HPDE6-E6E7 (cell line): Measurements from ENCODE around the gene TOP1.
"Not testable (repeated sequence)": the region's sequence is repeated elsewhere in the genome, so short reads cannot be mapped to it uniquely, and the experiment has no call there.

ENCODE experiments used
- DNase-seq: peaks from one replicate; pipeline ENCODE4 v3.0.0; 2011; ENCODE audit warnings: missing footprints; ENCODE audit errors: extremely low spot score

TOP1 gene

GRCh38 chr20:41003936-41004294 is 24.7 kb upstream of the TOP1 start:
- DNase-seq = not testable (repeated sequence)

DNA sequence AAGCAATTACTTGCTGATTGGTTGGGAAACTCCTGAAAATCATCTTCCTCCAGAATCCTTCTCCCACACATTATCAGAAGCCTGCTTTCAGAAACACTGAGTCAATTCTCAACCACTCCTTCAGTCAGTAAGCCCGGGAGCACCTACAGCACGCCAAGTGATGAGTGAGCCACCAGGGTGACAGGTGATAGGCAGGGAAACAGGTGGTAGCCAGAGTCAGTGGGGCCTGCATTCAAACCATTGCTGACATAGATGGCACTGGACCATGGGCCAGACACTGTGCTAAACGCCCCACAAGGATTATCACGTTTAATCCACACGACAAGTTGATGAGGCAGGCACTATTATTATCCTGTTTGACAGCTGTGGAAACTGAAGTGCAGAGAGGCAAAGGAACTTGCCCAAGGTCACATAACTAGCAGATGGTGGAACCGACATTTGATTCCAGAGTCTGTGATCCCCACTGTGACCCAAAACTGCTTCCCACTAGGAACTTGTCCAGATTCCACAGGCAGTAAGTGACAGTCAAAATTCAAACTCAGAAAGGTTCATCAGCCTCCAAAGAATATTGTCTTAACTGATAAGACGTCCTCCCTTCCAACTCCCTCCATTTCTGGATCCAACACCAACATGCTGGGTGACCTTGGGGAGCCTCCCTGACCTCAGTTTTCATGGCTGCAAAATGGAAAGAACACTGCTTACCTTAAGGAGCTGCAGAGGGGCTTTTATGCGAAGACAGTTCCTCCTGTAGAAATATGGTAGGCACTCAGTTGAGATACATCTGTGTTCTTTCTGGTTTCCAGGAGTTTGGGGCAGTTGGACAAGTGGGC is 23.9 kb upstream of the TOP1 start:
- DNase-seq = peak; percentile 76

DNA sequence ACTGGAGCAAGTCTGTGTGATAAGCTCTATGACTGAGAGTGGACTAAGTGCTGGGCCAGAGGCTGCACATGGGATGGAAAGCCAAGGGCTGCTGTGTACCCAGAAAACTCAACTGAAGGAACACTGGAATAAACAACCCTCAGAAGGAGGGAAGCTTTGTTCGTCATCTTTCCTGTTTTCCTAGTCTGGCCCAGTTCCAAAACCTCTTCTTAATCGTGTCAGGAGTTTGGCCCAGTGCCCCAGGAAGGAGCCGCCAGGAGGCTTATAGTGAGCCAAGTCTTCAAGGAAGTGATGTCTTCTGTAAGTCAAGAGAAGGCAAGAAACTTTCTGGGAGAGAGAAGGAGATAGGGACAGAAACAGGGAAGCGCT is 23.3 kb upstream of the TOP1 start:
- DNase-seq = peak; percentile 86

DNA sequence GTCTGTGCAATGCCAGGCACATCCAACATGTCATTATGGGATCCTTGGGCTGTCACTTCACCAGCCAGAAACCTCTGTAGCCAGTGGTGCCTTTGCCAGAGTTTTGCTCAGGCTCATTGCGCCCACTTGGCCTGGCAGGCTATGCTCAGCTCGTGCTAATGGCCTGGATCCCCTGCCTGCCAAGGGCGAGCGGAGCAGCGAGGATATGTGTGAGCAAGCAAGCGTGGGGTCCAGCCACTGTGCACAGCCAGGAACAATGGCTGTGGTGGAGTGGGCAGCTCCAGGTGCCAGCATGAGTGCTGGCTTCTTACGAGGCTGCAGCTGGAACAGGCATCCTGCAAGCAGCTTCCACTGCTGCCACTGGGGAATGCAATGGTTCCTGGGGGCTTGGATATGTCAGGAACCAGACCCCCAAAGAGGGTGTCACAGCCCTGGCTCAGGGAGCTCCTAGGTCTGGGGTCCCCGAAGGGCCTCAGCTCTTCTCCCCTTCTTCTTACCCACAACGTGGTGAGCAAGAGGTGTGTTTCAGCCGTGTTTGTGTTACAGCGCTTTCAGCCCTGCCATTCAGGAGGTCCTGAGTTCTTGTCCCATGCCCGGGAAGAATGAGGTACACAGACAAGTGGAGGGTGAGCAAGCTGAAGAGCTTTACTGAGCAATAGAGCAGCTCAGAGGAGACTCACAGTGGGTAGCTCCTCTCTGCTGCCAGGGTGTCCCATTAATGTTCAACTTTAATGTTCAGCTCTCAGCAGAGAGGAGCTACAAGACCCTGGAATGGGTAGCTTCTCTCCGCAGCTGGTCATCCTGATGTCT is 22.3 kb upstream of the TOP1 start:
- DNase-seq = no peak

DNA sequence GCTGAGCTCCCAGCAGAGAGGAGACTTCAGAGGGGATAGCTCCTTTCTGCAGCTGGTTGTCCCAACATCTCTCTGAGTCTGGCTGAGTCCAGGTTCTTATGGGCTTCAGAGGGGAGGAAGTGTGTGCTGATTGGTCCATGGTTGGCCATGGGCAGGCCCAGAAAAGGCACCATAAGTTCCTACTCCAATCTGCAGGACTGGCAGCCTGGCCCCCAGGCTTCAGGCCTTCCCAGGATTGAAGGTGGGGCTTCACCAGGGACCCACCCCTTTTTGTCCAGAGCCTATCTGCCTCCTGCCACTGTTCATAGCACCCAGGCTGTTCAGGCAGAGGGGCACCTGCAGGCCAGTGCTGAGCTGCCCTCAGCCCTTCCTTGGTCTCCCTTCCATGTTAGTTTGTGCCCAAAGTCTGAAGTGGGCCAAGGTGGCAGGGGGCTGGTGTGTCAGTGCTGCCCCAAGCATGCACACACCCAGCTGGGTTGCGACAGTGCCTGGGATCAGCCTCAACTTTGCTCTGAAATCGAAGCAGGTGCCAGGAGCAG is 21.6 kb upstream of the TOP1 start:
- no peak for DNase-seq

DNA sequence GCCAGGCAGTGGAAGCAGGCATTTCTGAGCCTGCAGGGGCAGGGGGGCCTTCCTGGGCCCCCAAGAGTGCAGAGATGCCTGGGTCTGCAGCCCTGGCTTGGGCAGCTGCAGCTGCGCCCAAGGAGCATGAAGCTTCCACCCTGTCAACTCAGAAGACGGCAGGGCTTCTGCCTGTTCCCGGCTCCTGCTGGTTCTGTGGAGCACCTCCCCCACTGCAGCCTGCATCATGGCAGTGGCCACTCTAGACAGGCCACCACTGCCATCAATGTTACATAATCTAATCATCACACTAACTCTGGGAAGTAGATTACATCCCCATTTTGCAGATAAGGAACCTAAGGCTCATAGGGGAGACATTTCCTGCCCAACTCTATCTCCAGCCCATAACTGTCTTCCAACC is 21.1 kb upstream of the TOP1 start:
- no peak for DNase-seq

- DNase-seq = no peak
Observed at GRCh38 chr20:41009946-41010345, 18.7 kb upstream of the TOP1 start.

- no peak for DNase-seq
Observed at GRCh38 chr20:41011551-41012067, 17.0 kb upstream of the TOP1 start.

DNA sequence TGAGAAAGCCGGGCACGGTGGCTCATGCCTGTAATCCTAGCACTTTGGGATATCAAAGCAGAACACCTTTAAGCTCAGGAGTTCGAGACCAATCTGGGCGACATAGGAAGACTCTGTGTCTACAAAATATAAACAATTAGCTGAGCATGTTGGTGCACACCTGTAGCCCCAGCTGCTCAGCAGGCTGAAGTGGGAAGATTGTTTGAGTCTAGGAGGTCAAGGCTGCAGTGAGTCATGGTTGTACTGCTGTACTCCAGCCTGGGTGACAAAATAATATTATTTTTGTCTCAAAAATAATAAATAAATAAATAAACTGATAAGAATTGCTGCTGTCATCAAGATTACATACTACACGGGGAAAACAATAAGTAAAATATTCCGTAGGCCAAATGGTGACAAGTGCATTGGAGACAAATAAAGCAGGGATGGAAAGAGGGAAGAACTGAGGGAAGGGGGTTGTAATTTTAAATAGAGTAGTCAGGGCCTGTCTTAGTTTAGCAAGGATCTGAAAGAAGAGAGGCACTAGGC is 14.0 kb upstream of the TOP1 start:
- no peak for DNase-seq

DNA sequence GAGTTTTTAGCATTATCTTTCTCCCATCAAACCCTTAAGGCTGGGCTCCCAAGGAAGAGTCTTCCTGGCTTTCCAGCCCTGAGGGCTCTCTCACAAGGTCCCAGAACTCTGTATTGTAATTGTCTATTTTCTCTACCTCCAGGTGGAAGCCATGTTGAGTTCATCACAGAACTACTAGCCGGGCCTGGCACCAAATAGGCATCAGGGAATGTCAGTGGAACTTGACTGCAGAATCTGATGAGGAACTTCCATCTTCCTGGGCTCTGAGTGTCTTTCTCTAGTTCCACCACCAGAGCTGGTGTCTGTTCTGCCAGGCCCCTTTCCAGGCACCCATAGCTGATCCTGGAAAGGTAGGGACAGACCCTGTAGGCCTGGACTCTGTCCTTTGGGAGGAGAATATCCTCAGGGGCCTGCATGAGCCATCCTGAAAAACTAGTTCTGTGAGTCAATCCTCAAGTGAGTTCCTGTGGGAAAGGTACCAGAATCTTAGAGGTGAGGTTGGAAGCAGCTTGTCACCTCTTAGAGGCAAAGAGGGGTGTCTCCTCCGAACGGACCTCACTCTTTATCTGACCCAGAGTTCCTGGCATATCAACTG is 11.1 kb upstream of the TOP1 start:
- DNase-seq = peak; percentile 95

DNA sequence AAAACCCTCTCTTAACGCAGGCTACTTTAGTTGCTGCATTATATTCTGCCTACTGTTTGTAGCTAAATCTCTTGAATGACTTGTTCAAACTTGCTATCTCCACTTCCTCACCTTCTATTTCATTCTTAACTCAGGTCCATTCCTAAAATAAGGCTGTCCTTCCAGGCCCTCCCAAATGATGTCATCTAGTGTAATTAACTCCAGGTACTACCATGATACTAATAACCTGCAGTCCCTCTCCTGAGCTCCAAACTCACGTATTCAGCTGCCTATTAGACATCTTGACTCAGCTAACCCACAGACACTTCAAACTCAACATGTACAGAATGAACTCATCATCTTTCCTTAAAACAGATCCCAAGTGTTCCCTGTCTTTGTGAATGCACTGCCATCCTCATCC is 10.5 kb upstream of the TOP1 start:
- DNase-seq = peak; percentile 77

DNA sequence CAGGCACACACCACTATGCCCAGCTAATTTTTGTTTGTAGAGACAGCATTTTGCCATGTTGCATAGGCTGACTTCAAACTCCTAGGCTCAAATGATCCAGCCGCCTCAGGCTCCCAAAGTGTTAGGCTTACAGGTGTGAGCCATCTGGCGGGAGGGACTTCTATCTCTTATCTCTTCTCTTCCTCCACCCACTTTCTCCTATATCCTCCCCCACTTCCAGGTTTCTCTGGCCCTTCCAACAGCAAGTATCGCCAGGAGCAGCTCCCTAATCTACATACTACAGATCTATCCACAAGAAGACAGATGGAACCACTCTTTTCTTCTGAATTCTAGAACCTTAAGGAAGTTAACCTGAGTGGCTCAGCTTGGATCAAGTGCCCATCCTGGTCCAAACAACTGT is 5.1 kb upstream of the TOP1 start:
- no peak for DNase-seq

DNA sequence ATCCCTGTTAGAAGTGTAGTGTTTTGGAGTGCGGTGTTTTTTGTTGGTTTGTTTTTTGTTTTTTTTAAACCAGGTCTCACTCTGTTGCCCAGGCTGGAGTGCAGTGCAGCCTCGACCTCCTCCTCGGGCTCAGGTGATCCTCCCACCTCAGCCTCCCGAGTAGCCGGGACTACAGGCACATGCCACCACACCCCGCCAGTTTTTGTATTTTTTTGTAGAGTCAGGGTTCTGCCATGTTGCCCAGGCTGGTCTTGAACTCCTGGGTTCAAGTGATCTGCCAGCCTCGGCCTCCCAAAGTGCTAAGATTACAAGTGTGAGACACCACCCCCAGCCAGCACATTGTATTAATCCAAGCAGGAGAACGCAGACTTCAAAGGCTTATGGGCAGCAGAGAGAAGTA is 1.3 kb upstream of the TOP1 start:
- no peak for DNase-seq

DNA sequence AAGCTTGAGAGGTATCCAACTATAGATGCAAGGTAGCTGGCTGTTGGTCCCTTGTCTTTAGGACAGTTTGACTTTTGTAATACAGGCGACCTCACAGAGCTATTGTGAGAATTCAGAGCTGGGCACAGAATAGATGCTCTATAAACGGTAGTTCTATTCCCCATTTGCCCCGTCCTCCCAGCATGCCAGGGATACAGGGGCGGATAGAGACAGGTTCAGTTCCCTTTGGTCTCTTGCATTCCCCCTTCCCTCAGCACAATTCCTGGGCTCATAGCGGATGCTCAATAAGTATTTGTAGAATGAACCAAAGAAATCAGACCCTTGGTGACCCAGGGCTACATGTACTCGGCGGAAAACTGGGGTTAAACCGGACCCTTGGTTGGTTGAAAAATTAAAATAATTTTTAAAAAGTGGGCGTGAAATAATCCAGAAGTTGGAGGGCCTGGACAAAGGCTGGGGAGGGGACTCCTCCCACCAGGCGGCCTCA is 707 bp upstream of the TOP1 start:
- no peak for DNase-seq

- peak; percentile 54 for DNase-seq
Observed at GRCh38 chr20:41029150-41029901, 704 bp downstream of the TOP1 start.

DNA sequence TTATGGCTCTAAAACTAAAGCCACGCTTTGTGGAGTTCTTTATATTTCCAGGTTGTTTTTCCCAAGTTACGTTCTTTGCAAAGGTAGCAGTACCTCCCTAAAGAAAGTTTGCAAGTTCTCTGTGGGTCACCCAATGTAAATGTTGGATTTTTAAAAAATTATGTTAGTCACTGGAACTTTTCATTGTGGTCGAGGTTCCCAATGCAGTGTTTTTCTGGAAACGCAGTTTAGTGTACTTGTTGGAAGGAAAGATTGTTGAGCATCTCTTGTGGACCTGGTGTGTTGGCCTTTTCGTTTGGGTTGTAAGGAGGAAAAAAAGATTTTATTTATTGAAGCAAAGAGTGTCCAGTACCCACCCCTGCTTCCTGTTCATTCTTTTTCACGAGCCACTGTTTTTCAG is 1.4 kb downstream of the TOP1 start:
- no peak for DNase-seq

- DNase-seq = no peak
Observed at GRCh38 chr20:41030531-41031242, 2.1 kb downstream of the TOP1 start.

- DNase-seq = no peak
Observed at GRCh38 chr20:41031243-41031619, 2.6 kb downstream of the TOP1 start.

DNA sequence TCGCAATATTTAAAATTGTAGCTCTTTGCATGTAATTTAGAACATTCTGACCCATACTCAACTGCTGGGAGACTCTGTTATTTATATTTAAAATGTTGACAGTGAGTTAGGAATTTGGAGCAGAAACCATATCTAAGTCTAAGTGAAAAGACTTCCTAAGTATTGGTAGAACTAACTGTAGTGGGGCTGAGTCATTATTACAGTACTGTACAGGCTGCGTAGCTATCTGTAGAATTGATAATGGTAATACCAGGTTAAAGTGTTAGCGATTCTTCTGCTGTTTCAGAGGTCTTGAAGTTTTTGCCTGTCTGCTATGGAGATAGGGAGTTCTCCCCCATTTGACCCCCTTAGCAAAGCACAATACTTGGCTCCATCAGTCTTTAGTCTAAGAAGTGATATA is 3.6 kb downstream of the TOP1 start:
- DNase-seq = no peak

- no peak for DNase-seq
Observed at GRCh38 chr20:41034239-41034638, 5.6 kb downstream of the TOP1 start.

GRCh38 chr20:41035207-41035606 is 6.6 kb downstream of the TOP1 start:
- no peak for DNase-seq
